Measurements from ENCODE around the gene BZW1.
A peak's percentile ranks its signal among the peaks of the same experiment; 100 is the strongest.
"Not testable (repeated sequence)": the region's sequence is repeated elsewhere in the genome, so short reads cannot be mapped to it uniquely, and the experiment has no call there.

Gene BZW1

DNA sequence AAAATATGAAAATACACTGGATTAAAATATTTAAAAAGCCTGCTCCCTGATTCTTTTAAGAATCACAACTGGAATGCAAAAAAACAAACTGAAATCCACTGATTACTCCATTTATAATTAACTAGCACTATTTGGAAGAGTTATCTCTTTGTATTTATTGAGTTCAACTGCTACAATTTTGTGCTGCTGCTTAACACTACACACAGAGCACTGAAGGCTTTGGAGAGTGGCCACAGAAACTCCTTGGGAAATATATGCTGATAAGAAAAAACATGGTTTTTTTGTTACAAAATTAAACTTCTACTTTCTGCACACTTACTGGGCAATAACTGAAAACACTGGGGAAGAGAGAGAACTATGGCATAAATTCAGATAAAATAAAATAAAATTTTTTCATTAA lies 19.8 kb upstream of the BZW1 start:
- no peak for DNase-seq

DNA sequence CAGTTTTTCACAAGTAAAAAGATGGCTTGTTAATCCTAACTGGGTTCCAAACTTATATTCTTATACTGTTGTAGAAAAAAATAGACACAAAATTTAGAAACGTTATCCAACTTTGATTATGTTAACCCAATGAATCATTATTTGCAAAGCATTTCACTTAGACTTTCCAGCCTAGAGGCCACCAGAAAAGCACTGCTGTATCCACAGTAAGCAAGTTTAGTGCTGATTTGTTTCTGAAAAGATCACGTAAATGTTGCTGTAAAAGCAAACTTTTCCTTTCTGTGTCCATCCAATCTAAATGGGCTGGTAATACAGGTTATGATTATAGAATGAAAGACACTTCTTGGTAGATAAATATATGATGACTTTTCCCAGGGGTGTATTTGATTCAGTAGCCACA lies 17.6 kb upstream of the BZW1 start:
- no peak for DNase-seq

DNA sequence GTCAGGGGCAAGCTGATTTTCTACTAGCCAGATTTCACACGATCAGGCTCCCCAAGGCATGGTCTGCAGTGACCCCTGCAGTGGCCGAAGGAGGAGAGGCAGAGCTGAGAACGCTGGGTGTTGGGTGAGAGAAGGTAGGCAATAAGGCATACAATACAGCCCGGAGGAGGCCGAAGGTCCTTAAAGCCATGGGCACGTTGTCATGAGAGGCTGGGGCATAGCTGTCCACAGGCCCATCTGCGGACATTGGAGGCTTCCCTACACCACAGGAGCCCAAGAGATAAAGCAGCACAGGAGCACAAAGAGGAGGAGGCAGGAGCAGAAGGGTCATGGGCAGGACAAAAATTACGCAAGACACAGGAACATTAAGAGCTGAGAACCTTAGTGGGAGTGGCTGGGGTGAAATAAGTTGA lies 16.7 kb upstream of the BZW1 start:
- no peak for DNase-seq

DNA sequence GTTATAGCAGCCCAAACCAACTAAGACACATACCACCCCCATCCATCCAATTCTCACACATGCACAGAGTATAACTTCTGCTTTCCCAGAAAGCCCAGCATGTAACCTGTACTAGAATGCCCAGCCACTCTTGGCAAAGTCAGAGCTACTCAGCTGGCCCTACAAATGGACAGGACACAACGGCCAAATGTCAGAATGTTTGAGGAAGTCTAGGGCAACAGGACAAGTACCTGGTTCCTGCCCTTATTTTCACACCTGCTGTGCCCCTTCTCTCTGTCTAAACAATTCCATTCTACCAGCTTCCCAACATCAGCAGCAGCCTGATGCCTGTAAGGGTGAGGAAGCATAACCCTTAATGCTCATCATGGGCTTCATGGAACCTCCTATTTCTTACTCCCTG lies 15.1 kb upstream of the BZW1 start:
- DNase-seq: no peak

DNA sequence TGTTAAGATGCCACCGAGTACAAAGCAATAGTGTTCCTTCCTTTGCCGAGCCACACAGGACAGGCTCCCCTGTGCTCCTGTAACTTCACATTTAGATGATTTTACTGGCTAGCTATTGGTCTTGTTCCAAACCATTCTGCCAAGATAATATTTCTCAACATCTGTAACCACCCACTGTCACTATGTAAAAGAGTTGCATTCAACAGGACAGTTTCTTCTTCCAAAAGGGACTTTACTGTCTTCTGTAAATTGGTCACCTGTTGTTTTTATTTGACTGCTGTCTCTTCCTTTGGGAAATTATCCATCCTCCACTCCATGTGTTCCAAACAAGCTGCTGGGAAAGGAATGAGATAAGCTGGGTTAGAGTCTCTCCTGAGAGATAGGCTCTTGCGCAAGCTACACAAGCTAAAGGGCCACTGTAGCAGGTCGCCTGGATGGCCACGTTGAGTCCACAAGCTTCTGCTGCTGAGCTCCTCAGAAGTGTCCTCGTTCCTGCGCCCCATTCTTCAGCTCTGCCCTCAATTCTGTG lies 14.4 kb upstream of the BZW1 start:
- DNase-seq: no peak

DNA sequence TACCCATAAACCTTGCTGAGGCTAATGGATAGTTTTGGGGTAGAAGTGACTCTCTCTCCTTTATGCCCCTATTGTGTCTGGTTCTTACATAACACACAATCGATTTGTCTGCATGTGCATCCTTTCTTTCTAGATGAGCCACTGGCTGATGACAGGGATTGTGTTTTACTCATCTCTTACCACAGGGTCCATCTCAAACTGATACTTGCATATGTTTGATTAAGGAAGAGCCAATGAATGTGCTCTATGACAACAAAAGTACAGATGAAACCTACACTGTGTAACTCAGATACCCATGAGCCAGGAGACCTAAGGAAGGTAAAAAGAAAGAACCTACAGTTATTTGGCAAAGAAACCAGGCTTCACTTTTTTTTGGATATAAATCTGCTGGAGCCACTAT lies 13.2 kb upstream of the BZW1 start:
- no peak for DNase-seq

DNA sequence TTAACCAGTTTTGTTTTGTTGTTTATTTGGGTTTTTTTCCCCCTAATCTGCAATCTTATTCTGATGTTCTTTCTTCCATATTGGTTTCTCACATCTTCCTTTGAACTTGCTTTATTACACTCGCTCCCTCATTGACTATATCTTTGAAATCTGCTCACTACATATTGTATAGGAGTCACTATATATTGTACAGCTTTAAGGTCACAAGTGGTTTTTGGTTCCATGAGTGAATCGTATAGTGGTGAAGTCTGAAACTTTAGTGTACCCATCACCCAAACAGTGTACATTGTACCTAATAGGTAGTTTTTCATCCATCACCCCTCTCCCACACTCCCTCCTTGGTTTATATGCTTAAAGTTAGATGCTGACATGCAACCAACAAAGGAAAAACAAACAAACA lies 11.3 kb upstream of the BZW1 start:
- no peak for DNase-seq

DNA sequence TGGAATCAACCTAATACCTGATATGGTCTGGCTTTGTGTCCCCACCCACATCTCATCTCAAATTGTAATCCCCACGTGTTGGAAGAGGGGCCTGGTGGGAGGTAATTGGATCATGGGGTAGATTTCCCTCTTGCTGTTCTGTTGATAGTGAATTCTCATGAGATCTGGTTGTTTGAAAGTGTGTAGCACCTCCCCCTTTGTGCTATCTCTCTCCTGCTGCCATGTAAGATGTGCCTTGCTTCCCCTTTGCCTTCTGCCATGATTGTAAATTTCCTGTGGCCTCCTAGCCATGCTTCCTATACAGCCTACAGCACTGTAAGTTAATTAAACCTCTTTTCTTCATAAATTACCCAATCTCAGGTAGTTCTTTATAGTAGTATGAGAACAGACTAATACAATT lies 10.3 kb upstream of the BZW1 start:
- not testable (repeated sequence) for DNase-seq

DNA sequence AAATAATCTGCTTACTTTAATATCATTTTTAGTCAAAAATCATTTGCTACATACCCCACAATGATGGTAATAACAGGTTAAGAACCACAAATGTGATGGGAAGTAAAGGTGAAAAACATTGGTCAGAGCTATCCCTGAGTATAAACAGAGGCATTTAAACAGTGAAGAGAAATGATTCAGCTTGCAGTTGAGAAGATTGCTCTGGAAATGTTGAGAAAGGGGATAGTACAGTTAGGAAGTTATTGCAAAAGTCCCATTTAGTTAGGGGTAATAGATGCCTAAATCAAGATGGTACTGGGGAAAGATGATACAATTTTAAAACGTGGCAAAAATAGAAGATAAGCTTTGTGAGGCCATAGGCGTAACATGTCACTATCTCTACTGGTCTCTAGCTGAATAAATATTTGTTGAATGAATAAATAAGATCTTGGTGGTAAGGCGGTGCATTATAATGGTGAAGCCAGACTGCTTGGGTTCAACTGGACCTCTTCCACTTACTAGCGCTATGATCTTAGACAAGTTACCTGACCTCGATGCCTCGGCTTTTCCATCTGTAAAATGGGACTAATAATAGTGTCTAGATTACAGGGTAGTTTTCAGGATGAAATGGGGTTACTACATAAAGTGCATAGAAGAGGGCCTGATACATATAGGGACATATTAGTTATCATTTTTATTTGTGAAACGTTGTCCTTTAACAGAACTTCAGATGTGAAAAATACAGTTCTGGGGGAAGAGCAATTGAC lies 2.0 kb upstream of the BZW1 start:
- no peak for DNase-seq

DNA sequence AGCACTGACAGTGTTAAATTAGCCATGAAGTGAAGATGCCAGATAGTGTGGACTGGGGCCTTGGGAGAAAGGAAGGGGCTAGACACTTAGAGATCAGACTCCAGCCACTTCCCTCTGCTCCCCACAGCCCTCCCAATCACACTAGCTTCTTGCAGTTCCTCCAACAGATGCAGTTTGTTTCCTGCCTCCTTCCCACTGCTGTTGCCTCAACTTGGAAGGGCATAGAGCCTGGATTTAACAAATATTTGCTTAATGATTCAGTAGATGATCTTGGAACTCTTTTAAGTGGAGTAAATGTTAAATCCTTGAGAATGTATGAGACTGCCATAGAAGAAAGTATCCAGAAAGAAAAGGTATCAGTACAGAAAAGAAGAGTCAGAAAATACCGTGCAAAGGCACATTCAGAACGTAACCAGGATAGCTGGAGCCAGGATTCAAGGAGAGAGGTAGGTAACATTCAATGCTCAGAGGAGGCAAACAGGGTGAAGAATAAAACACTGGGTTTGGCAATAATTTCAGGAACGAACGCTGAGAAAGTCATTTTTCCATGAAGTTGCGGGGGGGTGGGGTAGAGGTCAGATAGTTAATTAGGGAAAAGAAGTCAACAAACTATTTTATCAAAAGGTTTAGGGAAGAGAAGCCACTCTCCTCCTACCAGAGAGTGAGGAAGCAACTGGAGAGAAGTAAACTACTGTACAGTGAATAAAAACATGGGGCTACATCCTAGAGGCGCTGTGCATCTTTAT lies 1.3 kb upstream of the BZW1 start:
- peak; percentile 80 for DNase-seq

DNA sequence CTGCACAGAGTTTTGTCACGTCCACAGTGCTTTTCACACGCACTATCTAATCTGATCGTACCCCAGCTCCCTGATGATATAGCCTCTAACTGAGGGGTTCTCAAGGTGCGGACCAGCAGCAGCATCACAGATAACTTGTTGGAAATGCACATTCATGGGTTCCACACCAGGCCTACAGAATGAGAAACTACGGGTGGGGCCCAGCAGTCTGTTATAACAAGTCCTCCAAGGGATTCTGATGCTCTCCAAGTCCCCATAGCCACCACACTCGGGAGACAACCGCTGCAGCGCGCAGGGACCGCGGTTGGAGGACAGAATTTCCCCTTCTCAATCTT lies 745 bp upstream of the BZW1 start:
- no peak for DNase-seq

DNA sequence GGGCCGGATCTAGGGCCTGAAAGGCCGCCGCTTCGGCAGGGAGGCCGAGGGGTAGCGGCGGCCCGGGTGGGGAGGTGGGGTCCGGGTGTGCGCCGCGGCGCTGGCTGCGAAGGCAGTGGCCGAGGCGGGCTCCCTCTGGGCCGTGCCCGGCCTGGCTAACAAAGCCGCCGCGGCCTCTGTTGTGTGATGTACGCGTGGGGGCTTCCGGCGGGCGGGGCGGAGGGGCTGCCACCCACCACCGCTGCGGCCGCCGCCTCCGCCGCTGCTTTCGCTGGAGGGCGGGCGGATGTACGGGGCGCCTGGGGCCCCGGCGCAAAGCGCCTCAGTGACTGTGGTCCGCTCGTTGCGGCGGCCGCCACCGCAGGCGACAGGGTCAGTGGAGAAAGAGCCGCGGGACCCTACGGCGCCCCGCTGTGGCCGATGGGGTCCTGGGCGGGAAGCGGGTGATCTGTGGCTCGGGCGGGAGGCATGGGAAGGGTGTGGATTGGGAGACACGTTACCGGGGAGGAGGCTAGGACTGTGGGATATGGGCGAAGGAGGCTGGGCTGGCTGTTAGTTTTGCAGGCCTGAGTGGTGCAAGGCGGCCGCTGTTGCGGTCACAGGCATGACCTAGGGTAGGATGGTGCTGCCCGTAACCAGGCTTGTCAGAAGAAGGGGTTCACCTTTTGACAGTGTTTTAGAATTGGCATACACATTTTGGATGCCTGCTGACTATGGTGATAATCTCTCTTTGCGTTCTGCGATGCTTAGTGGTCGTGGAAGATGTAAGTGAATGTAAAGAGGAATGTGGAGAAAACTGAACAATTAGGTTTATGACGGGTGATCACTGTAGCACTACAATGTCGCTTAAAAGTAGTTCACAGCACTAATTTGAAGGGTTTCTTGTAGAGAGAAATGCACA lies 662 bp downstream of the BZW1 start:
- peak; percentile 60 for DNase-seq

DNA sequence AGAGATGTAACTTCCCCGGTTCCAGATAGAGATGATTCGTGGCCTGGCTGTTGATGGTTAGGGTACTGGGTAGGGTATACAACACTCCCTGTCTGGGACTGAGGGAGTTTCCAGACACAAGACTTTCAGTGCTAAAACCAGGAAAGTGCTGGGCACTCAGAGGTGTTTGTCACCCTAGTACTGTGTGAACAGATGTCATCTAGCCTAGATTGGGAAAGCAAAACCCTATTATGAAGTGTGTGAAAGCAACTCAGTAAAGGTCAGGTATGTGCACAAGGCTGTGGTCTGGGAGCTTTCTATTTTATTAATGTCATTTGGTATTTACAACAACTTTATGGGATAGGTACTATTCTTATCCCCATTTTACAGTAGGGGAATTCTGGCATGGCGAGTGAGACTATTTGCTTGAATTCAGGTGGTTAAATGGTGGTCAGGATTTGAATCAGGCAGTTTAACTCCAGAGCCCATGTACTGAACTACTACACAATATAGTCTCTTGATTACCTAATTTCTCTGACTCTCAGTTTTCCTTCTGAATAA lies 2.6 kb downstream of the BZW1 start:
- no peak for DNase-seq

DNA sequence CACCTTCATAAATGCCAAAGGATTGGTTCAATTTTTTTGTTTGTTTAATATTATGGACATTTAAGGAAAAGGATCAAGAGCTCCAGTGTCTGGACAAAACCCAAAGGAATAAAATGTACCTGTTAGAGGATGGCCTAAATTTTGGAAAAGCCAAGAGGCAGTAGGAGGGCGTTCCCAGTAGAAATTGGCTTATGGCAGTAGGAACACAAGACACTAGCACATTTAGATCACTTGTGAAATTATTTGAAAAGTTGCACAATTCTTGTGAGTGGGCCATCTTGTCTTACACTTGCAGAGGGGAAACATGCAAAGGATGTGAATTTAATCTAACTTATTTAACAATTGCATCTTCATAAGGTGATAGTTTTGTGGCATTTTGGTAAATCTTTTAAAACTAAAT lies 3.2 kb downstream of the BZW1 start:
- no peak for DNase-seq

DNA sequence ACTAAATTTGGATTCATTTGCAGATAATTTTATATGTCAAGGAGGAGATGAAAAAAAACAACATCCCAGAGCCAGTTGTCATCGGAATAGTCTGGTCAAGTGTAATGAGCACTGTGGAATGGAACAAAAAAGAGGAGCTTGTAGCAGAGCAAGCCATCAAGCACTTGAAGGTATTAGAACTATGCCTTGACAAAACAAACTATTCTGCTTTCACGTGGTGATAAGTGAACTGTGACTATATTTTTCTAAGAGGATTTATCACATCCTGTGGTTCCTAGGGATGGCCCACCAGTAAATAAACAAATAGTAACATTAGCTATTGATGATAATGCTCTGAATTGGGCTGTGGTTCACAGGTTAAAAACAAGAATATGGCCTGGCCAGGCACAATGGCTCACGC lies 7.0 kb downstream of the BZW1 start:
- not testable (repeated sequence) for DNase-seq

DNA sequence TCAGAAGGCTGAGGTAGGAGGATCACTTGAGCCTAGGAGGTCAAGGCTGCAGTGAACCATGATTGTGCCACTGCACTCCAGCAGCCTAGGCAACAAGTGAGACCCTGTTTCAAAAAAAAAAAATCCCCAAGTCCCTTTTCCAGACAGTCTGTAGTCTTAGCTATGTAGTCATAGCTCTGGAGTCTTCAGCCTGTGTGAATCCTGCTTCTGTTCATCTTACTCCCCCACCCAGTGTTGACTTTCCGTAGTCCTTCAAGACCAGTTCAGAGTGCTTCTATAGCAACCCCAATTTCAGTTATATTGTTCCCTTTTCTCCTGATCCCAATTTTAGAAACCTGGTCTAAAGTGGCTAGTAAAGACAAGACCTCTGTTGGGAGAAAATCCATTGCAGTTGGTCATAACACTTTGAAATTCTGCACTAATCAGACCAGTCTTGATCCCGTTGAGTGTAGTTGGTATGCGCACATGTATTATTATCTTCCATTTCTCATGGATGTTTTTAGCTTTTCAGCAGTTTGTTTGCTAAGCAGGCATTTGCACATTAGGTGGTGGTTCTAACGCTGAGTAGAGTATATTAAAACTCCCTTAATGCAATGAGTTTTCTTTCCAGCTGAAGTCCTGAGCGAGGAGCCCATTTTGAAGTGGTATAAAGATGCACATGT lies 9.0 kb downstream of the BZW1 start:
- no peak for DNase-seq

DNA sequence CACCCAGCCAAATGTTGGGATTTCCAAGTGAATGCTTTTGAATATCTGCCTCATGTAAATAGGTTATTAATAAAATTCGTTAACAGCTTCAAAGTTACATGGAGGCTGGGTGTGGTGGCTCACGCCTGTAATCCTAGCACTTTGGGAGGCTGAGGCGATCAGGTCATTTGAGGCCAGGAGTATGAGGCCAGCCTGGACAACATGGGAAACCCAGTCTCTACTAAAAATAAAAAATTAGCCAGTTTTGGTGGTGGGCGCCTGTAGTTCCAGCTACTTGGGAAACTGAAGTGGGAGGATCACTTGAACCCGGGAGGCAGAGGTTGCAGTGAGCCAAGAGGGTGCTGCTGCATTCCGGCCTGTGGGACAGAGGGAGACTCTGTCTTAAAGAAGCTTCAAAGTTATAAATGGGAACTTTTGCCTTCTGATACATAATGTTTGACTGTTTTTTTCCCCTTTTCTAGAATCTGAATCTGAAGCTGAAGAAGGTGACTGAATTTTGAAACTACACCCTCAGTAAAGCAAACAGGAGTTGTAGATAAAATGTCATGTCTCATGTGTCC lies 10.1 kb downstream of the BZW1 start:
- no peak for DNase-seq

DNA sequence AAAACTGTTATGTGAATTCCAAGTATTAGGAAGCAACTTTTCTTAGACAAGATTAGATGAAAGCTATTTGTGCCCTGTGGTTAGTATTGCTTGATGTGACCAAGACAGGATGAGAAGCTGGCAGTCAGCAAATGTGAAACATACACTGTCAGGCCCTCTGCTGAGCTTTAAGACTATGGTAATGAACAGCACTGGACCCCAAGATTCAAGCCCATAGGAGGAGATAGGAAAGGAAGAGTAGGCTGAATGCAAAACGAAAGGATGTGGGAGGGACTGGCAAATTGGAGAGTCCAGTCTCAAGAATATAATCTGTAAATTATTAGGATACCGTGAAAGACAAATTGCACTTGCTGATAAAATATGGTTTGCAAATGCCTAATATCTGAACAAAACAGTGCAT lies 16.4 kb downstream of the BZW1 start:
- DNase-seq: no peak

DNA sequence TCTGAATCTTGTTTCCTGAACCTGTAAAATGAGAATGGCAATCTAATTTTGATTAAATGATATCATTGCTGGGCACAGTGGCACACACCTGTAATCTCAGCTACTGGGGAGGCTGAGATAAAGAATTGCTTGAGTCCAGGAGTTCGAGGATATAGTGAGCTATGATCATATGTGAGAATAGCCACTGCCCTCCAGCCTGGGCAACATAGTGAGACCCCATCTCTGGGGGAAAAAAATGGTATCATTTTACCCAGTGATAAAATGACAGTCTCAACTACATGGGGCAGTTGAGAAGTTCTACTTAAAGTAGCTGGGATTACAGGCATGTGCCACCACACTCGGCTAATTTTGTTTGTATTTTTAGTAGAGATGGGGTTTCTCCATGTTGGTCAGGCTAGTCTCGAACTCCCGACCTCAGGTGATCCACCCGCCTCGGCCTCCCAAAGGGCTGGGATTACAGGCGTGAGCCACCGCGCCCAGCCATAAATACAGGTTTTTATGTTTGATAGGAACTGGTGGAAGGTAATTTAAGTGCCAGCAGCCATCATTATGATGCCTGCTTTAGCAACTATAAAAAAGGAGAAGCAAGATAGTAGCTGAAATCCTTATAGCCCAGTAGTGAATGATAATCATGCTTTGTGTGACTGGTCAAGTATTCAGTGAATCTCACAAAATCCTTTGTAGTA lies 17.0 kb downstream of the BZW1 start:
- no peak for DNase-seq

DNA sequence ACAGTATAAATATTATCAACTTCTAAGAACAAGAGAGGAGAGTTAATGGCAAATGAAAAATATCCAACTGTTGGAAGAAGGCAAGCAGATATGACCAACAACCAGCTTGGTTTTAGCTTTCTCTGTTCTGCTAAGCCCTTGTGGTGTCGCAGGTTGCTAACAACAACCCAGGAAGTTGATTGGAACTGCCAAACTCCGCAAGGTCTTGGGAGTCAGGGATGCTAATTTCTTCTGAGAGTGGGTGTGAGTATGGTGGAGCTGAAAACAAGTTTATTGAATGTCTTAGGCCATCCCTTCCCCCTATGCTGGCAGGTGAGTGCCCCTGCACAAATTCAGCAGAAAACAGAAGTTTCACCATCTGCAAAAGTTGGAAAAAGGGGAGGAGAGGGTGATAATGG lies 17.5 kb downstream of the BZW1 start:
- no peak for DNase-seq

DNA sequence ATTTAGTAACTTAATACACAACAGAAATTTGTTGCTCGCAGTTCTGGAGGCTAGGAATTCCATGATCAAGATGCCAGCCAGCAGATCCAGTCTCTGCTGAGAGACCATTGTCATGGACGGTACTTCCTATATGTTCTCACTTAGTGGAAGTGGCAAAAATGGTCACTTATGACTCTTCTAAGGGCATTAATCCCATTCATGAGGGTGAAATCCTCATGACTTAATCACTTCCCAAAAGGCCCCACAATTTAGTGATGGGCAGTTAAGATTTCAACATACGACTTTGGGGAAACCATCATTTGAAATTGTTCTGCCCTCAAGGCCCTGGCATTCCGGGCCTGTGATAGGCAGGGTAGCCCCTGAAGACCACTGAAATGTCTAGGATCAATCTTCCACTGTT lies 23.0 kb downstream of the BZW1 start:
- no peak for DNase-seq
